ENCODE measurements around the gene MCAM. TPM values are rescaled to one million over a fixed set of nuclear protein-coding genes. Genes with fewer than 3 reads are reported as not detected.

Gene MCAM
- total RNA-seq: 100 to 1,000 TPM in 1 of 4 donors, 10 to 100 TPM in 3; 27.5 to 112 (median 66.2) TPM

- TF ChIP-seq CTCF (IDR thresholded peaks at IDR 0.05): no peak
- TF ChIP-seq POLR2A (IDR thresholded peaks at IDR 0.05): no peak
- H3K36me3 ChIP-seq: peaks cover 0 to 7% (median 0%) of the 10 kb centered on the region in 3 donors
- H3K4me3 ChIP-seq: peak within 1 kb of the TSS; percentile 23 to 61 (median 48)
- no peaks in the 10 kb centered on the region for H3K9me3 ChIP-seq
- no peaks in the 10 kb centered on the region for H3K27me3 ChIP-seq
- H3K4me1 ChIP-seq: peaks cover 0 to 43% (median 23%) of the 10 kb centered on the region in 4 donors
- no peak for DNase-seq
- peak within 1 kb of the TSS; percentile 68 to 87 (median 78) for H3K27ac ChIP-seq
Measured at GRCh38 chr11:119316729-119317591, at the start of gene MCAM. Gene MCAM (minus strand): TSS chr11:119317130. CDS start chr11:119317101, 29 bp downstream.

GRCh38 chr11:119365071-119365591 is 48.2 kb upstream of the MCAM start:
- Histone ChIP-seq H3K4me1 (peaks cover 1 to 66% (median 14%) of the 10 kb centered on the region in 4 donors), H3K4me3 (peak overlapping the region in 1 of 4 donors; percentile 61), H3K36me3 (peaks cover 0 to 2% (median 0%) of the 10 kb centered on the region in 3 donors), H3K9me3 (no peaks in the 10 kb centered on the region), H3K27ac (peak overlapping the region in 3 of 4 donors; percentile 78 to 97 (median 96)), H3K27me3 (no peaks in the 10 kb centered on the region)
- TF ChIP-seq CTCF (IDR thresholded peaks at IDR 0.05) (no peak), POLR2A (IDR thresholded peaks at IDR 0.05) (no peak)
- no peak for DNase-seq

- peaks cover 0 to 59% (median 13%) of the 10 kb centered on the region in 4 donors for H3K4me1 ChIP-seq
- no peaks in the 10 kb centered on the region for H3K27me3 ChIP-seq
- TF ChIP-seq POLR2A (IDR thresholded peaks at IDR 0.05) (peak; percentile 66 to 88), CTCF (IDR thresholded peaks at IDR 0.05) (no peak)
- peak in 2 of 3 donors; percentile 72 to 82 for DNase-seq
- peak overlapping the region; percentile 52 to 97 (median 87) for H3K27ac ChIP-seq
- H3K4me3 ChIP-seq: peak overlapping the region; percentile 46 to 75 (median 56)
- no peaks in the 10 kb centered on the region for H3K9me3 ChIP-seq
- H3K36me3 ChIP-seq: peaks cover 0 to 13% (median 0%) of the 10 kb centered on the region in 3 donors
Measured at GRCh38 chr11:119363851-119364590, 47.1 kb upstream of the MCAM start.

- H3K4me3 ChIP-seq: peak overlapping the region; percentile 46 to 75 (median 56)
- H3K9me3 ChIP-seq: no peaks in the 10 kb centered on the region
- H3K27me3 ChIP-seq: no peaks in the 10 kb centered on the region
- H3K4me1 ChIP-seq: peaks cover 0 to 52% (median 13%) of the 10 kb centered on the region in 4 donors
- no peak for TF ChIP-seq CTCF (IDR thresholded peaks at IDR 0.05)
- TF ChIP-seq POLR2A (IDR thresholded peaks at IDR 0.05): peak in 1 of 2 donors; percentile 9
- peak overlapping the region; percentile 52 to 97 (median 87) for H3K27ac ChIP-seq
- H3K36me3 ChIP-seq: peaks cover 0 to 19% (median 0%) of the 10 kb centered on the region in 3 donors
- peak in 1 of 3 donors; percentile 58 for DNase-seq
Measured at GRCh38 chr11:119363081-119363850, 46.3 kb upstream of the MCAM start.

- no peaks in the 10 kb centered on the region for H3K27me3 ChIP-seq
- no peaks in the 10 kb centered on the region for H3K9me3 ChIP-seq
- DNase-seq: no peak
- peak overlapping the region in 3 of 4 donors; percentile 78 to 97 (median 96) for H3K27ac ChIP-seq
- TF ChIP-seq CTCF (IDR thresholded peaks at IDR 0.05) (no peak), POLR2A (IDR thresholded peaks at IDR 0.05) (no peak)
- H3K4me1 ChIP-seq: peaks cover 0 to 47% (median 10%) of the 10 kb centered on the region in 4 donors
- peak overlapping the region in 3 of 4 donors; percentile 46 to 75 (median 61) for H3K4me3 ChIP-seq
- H3K36me3 ChIP-seq: peaks cover 0 to 19% (median 0%) of the 10 kb centered on the region in 3 donors
Measured at GRCh38 chr11:119362741-119363080, 45.8 kb upstream of the MCAM start.

All from Peyer's patch (tissue), 4 donors.